ENCODE results near the gene REX1BD. TPM values are rescaled to one million over a fixed set of nuclear protein-coding genes. Genes with fewer than 3 reads are reported as not detected.
A peak's percentile ranks its signal among the peaks of the same experiment; 100 is the strongest.

The REX1BD gene
- total and polyA plus RNA-seq, 2 donors (not counting 3 experiments of a cell fraction or from before 2014, with no cell fraction given) = 64.4 to 90.9 TPM

DNA sequence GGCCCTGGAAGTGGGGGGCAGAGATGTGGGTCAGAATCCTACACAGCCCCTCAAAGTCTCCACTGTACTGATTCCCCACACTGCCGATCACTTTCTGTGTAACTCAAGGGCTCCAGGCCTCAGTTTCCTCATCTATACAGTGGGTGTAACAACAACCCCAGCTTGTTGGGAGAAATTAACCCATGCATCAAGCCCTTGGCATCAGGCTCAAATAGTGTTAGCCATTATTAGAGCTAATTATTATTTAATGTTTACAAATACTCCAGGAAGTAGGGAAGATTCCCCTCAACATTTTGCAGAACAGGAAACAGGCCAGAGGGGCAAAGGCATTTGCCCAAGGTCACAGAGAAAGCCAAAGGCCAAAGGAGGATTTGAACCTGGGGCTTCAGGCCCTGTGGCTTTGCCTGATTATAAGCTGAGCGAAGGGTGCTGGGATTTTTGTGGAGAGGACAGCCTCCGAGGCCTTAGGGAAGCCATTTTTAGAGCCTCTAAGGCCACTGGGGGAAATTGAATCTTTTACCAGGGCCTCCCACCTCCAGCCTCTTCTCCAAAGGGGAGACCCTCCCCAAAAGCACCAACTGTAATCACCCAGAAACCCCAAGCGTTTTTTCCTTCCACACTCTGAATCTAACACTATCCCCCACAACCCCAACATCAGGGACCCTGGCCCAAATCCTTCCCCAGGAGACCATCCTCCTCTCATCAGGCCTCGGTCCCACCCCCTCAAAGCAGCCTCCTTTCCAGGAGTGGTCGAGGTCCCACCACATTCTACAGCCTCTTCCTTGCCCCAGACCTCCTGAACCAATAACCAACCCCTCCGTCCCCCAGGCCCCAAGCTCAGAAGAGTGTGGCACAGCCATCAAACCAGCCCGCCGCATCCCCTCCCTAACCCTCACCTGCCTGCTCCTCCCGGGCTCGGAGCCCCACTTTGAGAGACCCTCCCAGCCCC is 46.3 kb upstream of the REX1BD start:
- no peaks in the 10 kb centered on the region for H3K9me1 ChIP-seq (replicated peaks; ENCODE audit: control insufficient read depth, extremely low read depth, insufficient read depth, low read length)
- peaks cover 12% of the 10 kb centered on the region for H3K79me2 ChIP-seq (ENCODE audit: control insufficient read depth, insufficient read depth, low read length)
- no peaks in the 10 kb centered on the region for H4K20me1 ChIP-seq (replicated peaks; ENCODE audit: control insufficient read depth, extremely low read depth, insufficient read depth, low read length)
- H2AFZ ChIP-seq (ENCODE audit: low read depth, low read length) = peak overlapping the region; percentile 3
- DNase-seq (ENCODE audit: low read depth, low spot score) = no peak
- BruUV-seq (replicated peaks) = no TSS peak
- peak overlapping the region; percentile 88 for H3K4me2 ChIP-seq (ENCODE audit: insufficient read depth, low read length)
- H3K4me1 ChIP-seq (ENCODE audit: control insufficient read depth, extremely low read depth, insufficient read depth, low read length) = peaks cover 12% of the 10 kb centered on the region
- intact Hi-C loops (cut with micrococcal nuclease) = no loop called here
- H3K9me3 ChIP-seq (replicated peaks; ENCODE audit: control insufficient read depth, insufficient read depth, low read length) = no peaks in the 10 kb centered on the region
- peak overlapping the region; percentile 48 for H3K9ac ChIP-seq (replicated peaks; ENCODE audit: extremely low read depth, insufficient read depth, low read length)
- H3K27ac ChIP-seq (ENCODE audit: insufficient read depth, low read depth, low read length) = peak overlapping the region; percentile 12
- H3K27me3 ChIP-seq (ENCODE audit: control insufficient read depth in 2 of 2, insufficient read depth in 2 of 2, low read length in 2 of 2) = no peaks in the 10 kb centered on the region
- peak overlapping the region; percentile 45 to 76 (median 61) for H3K4me3 ChIP-seq (replicated peaks in 1 of 3; ENCODE audit: insufficient read depth in 1 of 3, low read depth in 1 of 3, low read length in 3 of 3)
- ChIA-PET CTCF (interaction anchor here (0.7 to 1.3 kb wide), 4 partner anchors 22 to 305 kb away, joined by 3 to 4 read pairs (median 3); no protein-coding TSS in a partner anchor), POLR2A (no interaction called here)
- H3K36me3 ChIP-seq (ENCODE audit: control insufficient read depth in 2 of 2, extremely low read depth in 1 of 2, insufficient read depth in 2 of 2, low read length in 2 of 2) = peaks cover 3 to 20% of the 10 kb centered on the region in 2 experiments
- TF ChIP-seq FOS (IDR thresholded peaks at IDR 0.05; ENCODE audit: borderline replicate concordance, insufficient read depth, low read length) (no peak), GATA2 (IDR thresholded peaks at IDR 0.05; ENCODE audit: insufficient read depth, insufficient read length, low read depth, low read length) (no peak), POLR2AphosphoS5 (IDR thresholded peaks at IDR 0.05; ENCODE audit: insufficient read depth, low read depth, low read length) (no peak), JUN (IDR thresholded peaks at IDR 0.05; ENCODE audit: borderline replicate concordance, insufficient read depth, insufficient read length, low read depth) (no peak), MYC (IDR thresholded peaks at IDR 0.05; ENCODE audit: low read depth, low read length) (no peak), POLR2A (IDR thresholded peaks at IDR 0.05; ENCODE audit: low read depth, low read length) (no peak), EZH2 (IDR thresholded peaks at IDR 0.05; ENCODE audit: borderline replicate concordance, low read depth, low read length, severe bottlenecking) (no peak)
- TF ChIP-seq, protein P1, sequence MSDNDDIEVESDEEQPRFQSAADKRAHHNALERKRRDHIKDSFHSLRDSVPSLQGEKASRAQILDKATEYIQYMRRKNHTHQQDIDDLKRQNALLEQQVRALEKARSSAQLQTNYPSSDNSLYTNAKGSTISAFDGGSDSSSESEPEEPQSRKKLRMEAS (IDR thresholded peaks at IDR 0.05; ENCODE audit: insufficient read depth, insufficient read length) = no peak
- TF ChIP-seq, protein P2, sequence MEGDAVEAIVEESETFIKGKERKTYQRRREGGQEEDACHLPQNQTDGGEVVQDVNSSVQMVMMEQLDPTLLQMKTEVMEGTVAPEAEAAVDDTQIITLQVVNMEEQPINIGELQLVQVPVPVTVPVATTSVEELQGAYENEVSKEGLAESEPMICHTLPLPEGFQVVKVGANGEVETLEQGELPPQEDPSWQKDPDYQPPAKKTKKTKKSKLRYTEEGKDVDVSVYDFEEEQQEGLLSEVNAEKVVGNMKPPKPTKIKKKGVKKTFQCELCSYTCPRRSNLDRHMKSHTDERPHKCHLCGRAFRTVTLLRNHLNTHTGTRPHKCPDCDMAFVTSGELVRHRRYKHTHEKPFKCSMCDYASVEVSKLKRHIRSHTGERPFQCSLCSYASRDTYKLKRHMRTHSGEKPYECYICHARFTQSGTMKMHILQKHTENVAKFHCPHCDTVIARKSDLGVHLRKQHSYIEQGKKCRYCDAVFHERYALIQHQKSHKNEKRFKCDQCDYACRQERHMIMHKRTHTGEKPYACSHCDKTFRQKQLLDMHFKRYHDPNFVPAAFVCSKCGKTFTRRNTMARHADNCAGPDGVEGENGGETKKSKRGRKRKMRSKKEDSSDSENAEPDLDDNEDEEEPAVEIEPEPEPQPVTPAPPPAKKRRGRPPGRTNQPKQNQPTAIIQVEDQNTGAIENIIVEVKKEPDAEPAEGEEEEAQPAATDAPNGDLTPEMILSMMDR (IDR thresholded peaks at IDR 0.05; ENCODE audit: extremely low read depth in 1 of 2, insufficient read depth in 1 of 2, low read depth in 1 of 2, low read length in 2 of 2) = no peak
- FAIRE-seq = no peak
- dilution Hi-C loops (cut with MboI; ENCODE audit: extremely low pct_ligation_motif_present, low sequenced_read_pairs) = no loop called here
